ENCODE results near the gene CELSR1.

CELSR1 gene

DNA sequence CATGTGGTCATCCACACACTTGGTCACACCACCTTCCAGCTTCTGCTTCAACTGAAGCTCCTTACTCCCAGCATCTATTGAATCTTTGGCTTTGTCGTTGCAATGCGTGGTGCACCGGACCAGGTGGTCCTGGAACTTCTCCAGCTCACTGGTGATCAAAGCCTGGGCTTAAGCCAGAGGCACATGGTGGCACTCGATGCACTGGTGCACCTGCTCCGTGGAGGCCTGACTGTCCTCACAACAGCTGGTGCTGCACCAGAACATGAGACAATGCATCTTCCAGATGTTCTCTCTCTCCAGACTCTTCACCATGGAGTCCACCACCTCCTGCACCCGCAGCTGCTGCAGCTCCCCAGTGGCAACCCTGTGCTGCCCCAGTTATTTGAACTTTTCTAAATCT is 56.0 kb downstream of the CELSR1 start:
- H3K27me3 ChIP-seq (ENCODE audit: insufficient read depth, low read length), result no peaks in the 10 kb centered on the region
- no peak overlapping the region for H3K23ac ChIP-seq (ENCODE audit: low read length)
- WGBS (ENCODE audit: extremely low coverage, insufficient coverage, insufficient read length), result no CpG with 5 or more reads among the region's 6 CpGs

GRCh38 chr22:46480396-46480795 is 57.0 kb downstream of the CELSR1 start:
- H2BK12ac ChIP-seq (ENCODE audit: low read length), result no peak overlapping the region
- peaks cover 12% of the 10 kb centered on the region for H3K79me1 ChIP-seq (ENCODE audit: low read length)
- H3K9me3 ChIP-seq (ENCODE audit: insufficient read depth, low read depth, low read length), result peaks cover 3% of the 10 kb centered on the region
- no peak overlapping the region for H3K4me3 ChIP-seq (ENCODE audit: low read depth, low read length)
- no peak overlapping the region for H3K4ac ChIP-seq (ENCODE audit: low read depth, low read length)
- no peak overlapping the region for H3K18ac ChIP-seq (ENCODE audit: low read length)
- peaks cover 2% of the 10 kb centered on the region for H3K79me2 ChIP-seq (ENCODE audit: control insufficient read depth, insufficient read depth, low read length, poor library complexity)
- no peak for DNase-seq
- H4K8ac ChIP-seq (ENCODE audit: low read depth, low read length), result no peak overlapping the region
- H3K4me2 ChIP-seq (ENCODE audit: low read length), result no peak overlapping the region
- H2BK120ac ChIP-seq (ENCODE audit: insufficient read depth, low read length, poor library complexity), result no peak overlapping the region
- no peaks in the 10 kb centered on the region for H3K36me3 ChIP-seq (ENCODE audit: control insufficient read depth in 1 of 2, insufficient read depth in 2 of 2, low read length in 2 of 2)
- no peaks in the 10 kb centered on the region for H3K27me3 ChIP-seq (ENCODE audit: insufficient read depth, low read length)
- no peak overlapping the region for H3K14ac ChIP-seq (ENCODE audit: low read length)
- no peak overlapping the region for H3K23ac ChIP-seq (ENCODE audit: low read length)
- no peak overlapping the region for H2BK5ac ChIP-seq (ENCODE audit: low read depth, low read length, poor library complexity)
- no peak overlapping the region for H4K12ac ChIP-seq (ENCODE audit: low read depth, low read length)
- H3K9ac ChIP-seq (ENCODE audit: low read length), result no peak overlapping the region
- no peak overlapping the region for H2AFZ ChIP-seq (ENCODE audit: insufficient read depth, low read length, poor library complexity)
- no CpG with 5 or more reads among the region's 1 CpG for WGBS (ENCODE audit: extremely low coverage, insufficient coverage, insufficient read length)
- no peak overlapping the region for H2AK5ac ChIP-seq (ENCODE audit: low read length)
- no peak overlapping the region for H4K91ac ChIP-seq (ENCODE audit: low read depth, low read length)
- peaks cover 26 to 29% of the 10 kb centered on the region in 2 experiments for H3K4me1 ChIP-seq (ENCODE audit: control insufficient read depth in 1 of 2, insufficient read depth in 2 of 2, low read length in 2 of 2)
- no peak overlapping the region for H3K27ac ChIP-seq (ENCODE audit: low read depth, low read length)

More for the DNA sequence above, 56.0 kb downstream of the CELSR1 start:
- DNase-seq, result no peak
- Histone ChIP-seq H3K36me3 (ENCODE audit: control insufficient read depth in 1 of 2, insufficient read depth in 2 of 2, low read length in 2 of 2) (no peaks in the 10 kb centered on the region), H3K9ac (ENCODE audit: low read length) (no peak overlapping the region), H4K12ac (ENCODE audit: low read depth, low read length) (no peak overlapping the region), H3K18ac (ENCODE audit: low read length) (no peak overlapping the region), H3K79me2 (ENCODE audit: control insufficient read depth, insufficient read depth, low read length, poor library complexity) (peaks cover 2% of the 10 kb centered on the region), H3K4me3 (ENCODE audit: low read depth, low read length) (no peak overlapping the region), H3K4ac (ENCODE audit: low read depth, low read length) (no peak overlapping the region), H3K4me2 (ENCODE audit: low read length) (no peak overlapping the region), H2BK120ac (ENCODE audit: insufficient read depth, low read length, poor library complexity) (no peak overlapping the region), H3K79me1 (ENCODE audit: low read length) (peaks cover 12% of the 10 kb centered on the region), H3K4me1 (ENCODE audit: control insufficient read depth in 1 of 2, insufficient read depth in 2 of 2, low read length in 2 of 2) (peaks cover 30 to 31% of the 10 kb centered on the region in 2 experiments), H2BK12ac (ENCODE audit: low read length) (no peak overlapping the region), H4K8ac (ENCODE audit: low read depth, low read length) (no peak overlapping the region), H2AK5ac (ENCODE audit: low read length) (no peak overlapping the region), H2AFZ (ENCODE audit: insufficient read depth, low read length, poor library complexity) (no peak overlapping the region), H4K91ac (ENCODE audit: low read depth, low read length) (no peak overlapping the region), H3K9me3 (ENCODE audit: insufficient read depth, low read depth, low read length) (peaks cover 3% of the 10 kb centered on the region), H3K27ac (ENCODE audit: low read depth, low read length) (no peak overlapping the region), H3K14ac (ENCODE audit: low read length) (no peak overlapping the region), H2BK5ac (ENCODE audit: low read depth, low read length, poor library complexity) (no peak overlapping the region)

DNA sequence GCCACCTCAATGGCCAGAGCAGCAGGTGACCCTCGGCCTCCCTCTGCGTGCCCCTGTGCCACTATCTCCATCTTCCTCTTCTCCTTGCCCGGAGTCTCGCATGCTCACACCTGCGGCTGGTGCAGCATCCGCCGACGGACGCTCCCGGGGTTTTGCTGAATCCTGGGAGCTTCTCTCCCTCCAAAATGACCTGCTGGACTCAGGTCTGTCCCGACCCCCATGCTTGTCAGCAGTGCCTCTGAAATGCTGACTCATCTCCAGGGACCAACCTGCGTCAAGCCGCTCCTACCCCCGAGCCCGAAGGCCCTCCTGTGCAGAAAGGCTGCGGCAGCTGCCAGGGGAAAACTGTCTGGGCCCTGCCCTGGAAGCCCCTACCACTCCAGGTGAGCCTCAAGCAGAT is 58.4 kb downstream of the CELSR1 start:
- H3K4me1 ChIP-seq (ENCODE audit: control insufficient read depth in 1 of 2, insufficient read depth in 2 of 2, low read length in 2 of 2), result peaks cover 24 to 26% of the 10 kb centered on the region in 2 experiments
- H2AFZ ChIP-seq (ENCODE audit: insufficient read depth, low read length, poor library complexity), result no peak overlapping the region
- H2AK5ac ChIP-seq (ENCODE audit: low read length), result peak overlapping the region; percentile 35
- H3K4ac ChIP-seq (ENCODE audit: low read depth, low read length), result peak overlapping the region; percentile 28
- H3K79me2 ChIP-seq (ENCODE audit: control insufficient read depth, insufficient read depth, low read length, poor library complexity), result peaks cover 2% of the 10 kb centered on the region
- H3K4me2 ChIP-seq (ENCODE audit: low read length), result no peak overlapping the region
- peak overlapping the region; percentile 48 for H3K18ac ChIP-seq (ENCODE audit: low read length)
- no peak overlapping the region for H3K4me3 ChIP-seq (ENCODE audit: low read depth, low read length)
- no peaks in the 10 kb centered on the region for H3K36me3 ChIP-seq (ENCODE audit: control insufficient read depth in 1 of 2, insufficient read depth in 2 of 2, low read length in 2 of 2)
- no CpG with 5 or more reads among the region's 16 CpGs for WGBS (ENCODE audit: extremely low coverage, insufficient coverage, insufficient read length)
- H2BK120ac ChIP-seq (ENCODE audit: insufficient read depth, low read length, poor library complexity), result no peak overlapping the region
- H3K9ac ChIP-seq (ENCODE audit: low read length), result no peak overlapping the region
- no peak for DNase-seq
- no peak overlapping the region for H3K27ac ChIP-seq (ENCODE audit: low read depth, low read length)
- H4K12ac ChIP-seq (ENCODE audit: low read depth, low read length), result no peak overlapping the region
- peak overlapping the region; percentile 62 for H2BK12ac ChIP-seq (ENCODE audit: low read length)
- H2BK5ac ChIP-seq (ENCODE audit: low read depth, low read length, poor library complexity), result no peak overlapping the region
- peak overlapping the region; percentile 21 for H3K14ac ChIP-seq (ENCODE audit: low read length)
- peak overlapping the region; percentile 60 for H4K91ac ChIP-seq (ENCODE audit: low read depth, low read length)
- no peak overlapping the region for H3K23ac ChIP-seq (ENCODE audit: low read length)
- peaks cover 3% of the 10 kb centered on the region for H3K9me3 ChIP-seq (ENCODE audit: insufficient read depth, low read depth, low read length)
- H3K79me1 ChIP-seq (ENCODE audit: low read length), result peaks cover 12% of the 10 kb centered on the region
- H4K8ac ChIP-seq (ENCODE audit: low read depth, low read length), result peak overlapping the region; percentile 3
- H3K27me3 ChIP-seq (ENCODE audit: insufficient read depth, low read length), result no peaks in the 10 kb centered on the region

- Histone ChIP-seq H4K91ac (ENCODE audit: low read depth, low read length) (peak overlapping the region; percentile 49), H3K14ac (ENCODE audit: low read length) (peak overlapping the region; percentile 25), H3K27me3 (ENCODE audit: insufficient read depth, low read length) (no peaks in the 10 kb centered on the region), H3K4ac (ENCODE audit: low read depth, low read length) (peak overlapping the region; percentile 68), H2AK5ac (ENCODE audit: low read length) (peak overlapping the region; percentile 85), H4K12ac (ENCODE audit: low read depth, low read length) (no peak overlapping the region), H2BK12ac (ENCODE audit: low read length) (peak overlapping the region; percentile 74), H2AFZ (ENCODE audit: insufficient read depth, low read length, poor library complexity) (no peak overlapping the region), H3K36me3 (ENCODE audit: control insufficient read depth in 1 of 2, insufficient read depth in 2 of 2, low read length in 2 of 2) (no peaks in the 10 kb centered on the region), H3K27ac (ENCODE audit: low read depth, low read length) (peak overlapping the region; percentile 85), H3K79me1 (ENCODE audit: low read length) (peaks cover 12% of the 10 kb centered on the region), H3K9me3 (ENCODE audit: insufficient read depth, low read depth, low read length) (peaks cover 3% of the 10 kb centered on the region), H3K4me3 (ENCODE audit: low read depth, low read length) (no peak overlapping the region), H2BK5ac (ENCODE audit: low read depth, low read length, poor library complexity) (peak overlapping the region; percentile 47), H4K8ac (ENCODE audit: low read depth, low read length) (peak overlapping the region; percentile 68), H3K4me2 (ENCODE audit: low read length) (no peak overlapping the region), H3K4me1 (ENCODE audit: control insufficient read depth in 1 of 2, insufficient read depth in 2 of 2, low read length in 2 of 2) (peaks cover 22 to 26% of the 10 kb centered on the region in 2 experiments), H3K9ac (ENCODE audit: low read length) (peak overlapping the region; percentile 34), H3K23ac (ENCODE audit: low read length) (no peak overlapping the region), H2BK120ac (ENCODE audit: insufficient read depth, low read length, poor library complexity) (peak overlapping the region; percentile 91), H3K79me2 (ENCODE audit: control insufficient read depth, insufficient read depth, low read length, poor library complexity) (peaks cover 2% of the 10 kb centered on the region), H3K18ac (ENCODE audit: low read length) (peak overlapping the region; percentile 10)
- no CpG with 5 or more reads among the region's 17 CpGs for WGBS (ENCODE audit: extremely low coverage, insufficient coverage, insufficient read length)
- no peak for DNase-seq
Observed at GRCh38 chr22:46478083-46478551, 59.3 kb downstream of the CELSR1 start.

All from trophoblast cell (in vitro differentiated cells and primary cell).